Keratinocyte (primary cell): Measurements from ENCODE around the gene SETBP1. TPM values are rescaled to one million over a fixed set of nuclear protein-coding genes. Genes with fewer than 3 reads are reported as not detected.

Experiments used
- DNase-seq: peaks from one replicate; pipeline ENCODE4 v3.0.0-alpha.2; 2011; ENCODE audit warnings: low read depth, missing footprints, low spot score
- FAIRE-seq: peaks from 2 replicates; lab custom pipeline; 2011; peaks lifted over from hg19 to GRCh38; lab: Jason Lieb, UNC
- H2AFZ ChIP-seq: 2 replicates; pipeline ENCODE4 v1.6.0; 2012; ENCODE audit warnings: low read length, control low read depth, inconsistent platforms; ENCODE audit not compliant: control insufficient read depth
- H3K27ac ChIP-seq: 2 replicates; pipeline ENCODE4 v1.5.1; 2011; ENCODE audit warnings: low read length; ENCODE audit not compliant: control insufficient read depth, insufficient read depth
- H3K27me3 ChIP-seq: 3 replicates; pipeline ENCODE4 v1.6.0; 2011; ENCODE audit warnings: low read length; ENCODE audit not compliant: control insufficient read depth, insufficient read depth; ENCODE audit errors: extremely low read depth
- H3K36me3 ChIP-seq, 2 experiments: 2 replicates in 1 of 2; 3 replicates in 1 of 2; pipeline ENCODE4 v1.5.1; 2011; ENCODE audit warnings: low read length in 2 of 2, mild to moderate bottlenecking in 1 of 2; ENCODE audit not compliant: control insufficient read depth in 2 of 2, insufficient read depth in 2 of 2; ENCODE audit errors: extremely low read depth in 1 of 2
- H3K4me1 ChIP-seq: 3 replicates; pipeline ENCODE4 v1.5.1; 2011; ENCODE audit warnings: low read length; ENCODE audit not compliant: control insufficient read depth, insufficient read depth; ENCODE audit errors: extremely low read depth
- H3K4me2 ChIP-seq: 3 replicates; pipeline ENCODE4 v1.6.0; 2011; ENCODE audit warnings: low read depth, low read length; ENCODE audit not compliant: control insufficient read depth, insufficient read depth; ENCODE audit errors: extremely low read depth
- H3K4me3 ChIP-seq, 3 experiments: fragments of 200-600 bp in 1 of 3; sonication (generic) in 1 of 3; 2 replicates in 2 of 3; 3 replicates in 1 of 3; pipeline ENCODE4 v1.5.1; 2011 to 2016; ENCODE audit warnings: low read length in 3 of 3, mild to moderate bottlenecking in 3 of 3, control low read depth in 2 of 3, inconsistent platforms in 1 of 3, low read depth in 1 of 3, mixed read lengths in 1 of 3, mixed run types in 1 of 3, moderate library complexity in 1 of 3; ENCODE audit not compliant: control insufficient read depth in 2 of 3, insufficient read depth in 2 of 3; ENCODE audit errors: extremely low read depth in 1 of 3
- H3K79me2 ChIP-seq: 2 replicates; pipeline ENCODE4 v1.6.0; 2012; ENCODE audit warnings: low read length; ENCODE audit not compliant: control insufficient read depth, insufficient read depth
- H3K9ac ChIP-seq: 3 replicates; pipeline ENCODE4 v1.6.0; 2011; ENCODE audit warnings: low read length; ENCODE audit not compliant: control insufficient read depth, insufficient read depth; ENCODE audit errors: extremely low read depth
- H3K9me1 ChIP-seq: 3 replicates; pipeline ENCODE4 v1.6.0; 2011; ENCODE audit warnings: low read length; ENCODE audit not compliant: control insufficient read depth, insufficient read depth; ENCODE audit errors: extremely low read depth
- H3K9me3 ChIP-seq: 2 replicates; pipeline ENCODE4 v1.5.1; 2012; ENCODE audit warnings: low read depth, low read length; ENCODE audit not compliant: control insufficient read depth
- H4K20me1 ChIP-seq: 3 replicates; pipeline ENCODE4 v1.6.0; 2011; ENCODE audit warnings: low read length; ENCODE audit not compliant: control insufficient read depth, insufficient read depth; ENCODE audit errors: extremely low read depth
- CTCF ChIP-seq, 3 experiments: IDR thresholded peaks in 1 of 3; conservative IDR thresholded peaks in 1 of 3; optimal IDR thresholded peaks in 1 of 3; 2 replicates in 2 of 3; 3 replicates in 1 of 3; pipeline versions ENCODE3 to v1.5.1; 2011; ENCODE audit warnings: low read length in 3 of 3, mild to moderate bottlenecking in 3 of 3, moderate library complexity in 2 of 3, control low read depth in 1 of 3, inconsistent platforms in 1 of 3; ENCODE audit not compliant: insufficient read depth in 2 of 3; ENCODE audit errors: extremely low read depth in 1 of 3
- EZH2 ChIP-seq: IDR thresholded peaks from one replicate; pipeline ENCODE4 v1.6.1; 2012; ENCODE audit warnings: inconsistent platforms, mild to moderate bottlenecking, low read length, moderate library complexity
- dilution Hi-C: fragments of 300-500 bp; cut with MboI; formaldehyde crosslinking; loops from one replicate; pipeline ENCODE4 v1.7.0; 2020; ENCODE audit warnings: low sequenced_read_pairs; ENCODE audit not compliant: extremely low pct_ligation_motif_present
- polyA plus RNA-seq, 5 experiments: library from polyadenylated mRNA; depleted of rRNA in 3 of 5; stranded (reverse) in 3 of 5; stranded (forward) in 1 of 5; unstranded in 1 of 5; fragments of >200 nt; gene quantifications; 1 replicate in 1 of 5; 2 replicates in 3 of 5; 3 replicates in 1 of 5; pipeline versions ENCODE4 v1.2.1 to v1.2.3, GENCODE V29; 2011 to 2012; ENCODE audit warnings: missing spikeins in 2 of 5, low read depth in 1 of 5, low replicate concordance in 1 of 5

Gene SETBP1
- polyA plus RNA-seq, 1 donor (not counting 4 experiments of a cell fraction or from before 2014, with no cell fraction given), result 3.3 TPM

GRCh38 chr18:44941516-44941915 lies 260.8 kb downstream of the SETBP1 start:
- dilution Hi-C loops, result no loop called here
- TF ChIP-seq EZH2 (no peak), CTCF (optimal IDR thresholded peaks at IDR 0.05 in 1 of 3, IDR thresholded peaks at IDR 0.05 in 1 of 3, conservative IDR thresholded peaks at IDR 0.05 in 1 of 3; ENCODE audit: extremely low read depth in 1 of 3, insufficient read depth in 2 of 3, low read length in 3 of 3) (no peak)
- H3K4me2 ChIP-seq, result no peak overlapping the region

GRCh38 chr18:44942073-44942472 lies 261.4 kb downstream of the SETBP1 start:
- dilution Hi-C loops, result no loop called here
- no peaks in the 10 kb centered on the region for H4K20me1 ChIP-seq
- FAIRE-seq, result no peak

More at GRCh38 chr18:44941516-44941915, 260.8 kb downstream of the SETBP1 start:
- H3K36me3 ChIP-seq, result no peaks in the 10 kb centered on the region
- no peak overlapping the region for H2AFZ ChIP-seq
- no peak for FAIRE-seq
- no peaks in the 10 kb centered on the region for H4K20me1 ChIP-seq
- H3K9me3 ChIP-seq, result no peaks in the 10 kb centered on the region
- no peak overlapping the region for H3K4me3 ChIP-seq
- no peak for DNase-seq
- no peak overlapping the region for H3K9ac ChIP-seq
- H3K79me2 ChIP-seq, result no peaks in the 10 kb centered on the region
- H3K27me3 ChIP-seq, result no peaks in the 10 kb centered on the region
- no peaks in the 10 kb centered on the region for H3K9me1 ChIP-seq
- peaks cover 11% of the 10 kb centered on the region for H3K4me1 ChIP-seq
- no peak overlapping the region for H3K27ac ChIP-seq

More at GRCh38 chr18:44942073-44942472, 261.4 kb downstream of the SETBP1 start:
- H3K4me1 ChIP-seq, result peaks cover 11% of the 10 kb centered on the region
- no peak overlapping the region for H3K27ac ChIP-seq
- no peaks in the 10 kb centered on the region for H3K79me2 ChIP-seq
- H3K4me3 ChIP-seq, result no peak overlapping the region
- TF ChIP-seq CTCF (optimal IDR thresholded peaks at IDR 0.05 in 1 of 3, IDR thresholded peaks at IDR 0.05 in 1 of 3, conservative IDR thresholded peaks at IDR 0.05 in 1 of 3; ENCODE audit: extremely low read depth in 1 of 3, insufficient read depth in 2 of 3, low read length in 3 of 3) (no peak), EZH2 (no peak)
- no peaks in the 10 kb centered on the region for H3K36me3 ChIP-seq
- H3K9me3 ChIP-seq, result no peaks in the 10 kb centered on the region
- H3K27me3 ChIP-seq, result no peaks in the 10 kb centered on the region
- no peak for DNase-seq
- no peak overlapping the region for H3K4me2 ChIP-seq
- no peaks in the 10 kb centered on the region for H3K9me1 ChIP-seq
- H2AFZ ChIP-seq, result no peak overlapping the region
- no peak overlapping the region for H3K9ac ChIP-seq
